ENCODE measurements around the gene RPGRIP1.
"Not testable (repeated sequence)": the region's sequence is repeated elsewhere in the genome, so short reads cannot be mapped to it uniquely, and the experiment has no call there.

Gene RPGRIP1

DNA sequence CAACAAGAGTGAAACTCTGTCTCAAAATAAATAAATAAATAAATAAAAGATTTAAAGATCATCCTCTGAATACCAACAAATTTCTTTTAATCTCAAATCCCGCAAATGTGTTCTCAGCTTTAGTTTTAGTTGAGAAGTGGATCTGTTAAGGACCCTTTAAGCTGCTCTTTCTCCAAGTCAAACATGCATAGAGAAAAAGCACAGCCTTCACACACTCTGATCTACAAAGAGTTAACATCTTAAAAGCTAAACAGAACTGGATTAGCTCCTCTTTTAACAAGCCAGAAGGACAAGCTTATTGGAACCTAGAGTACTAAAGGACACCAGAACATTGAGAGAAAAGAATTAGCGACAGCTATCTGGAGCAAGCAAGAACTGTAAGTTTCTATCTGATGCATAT lies at the start of gene RPGRIP1:
RPGRIP1 (plus strand) TSS at position 301 of the 400 bp plus-strand sequence. CDS start 7,894 bp downstream, outside the sequence.
- no peak for DNase-seq (ENCODE audit: low read depth)

DNA sequence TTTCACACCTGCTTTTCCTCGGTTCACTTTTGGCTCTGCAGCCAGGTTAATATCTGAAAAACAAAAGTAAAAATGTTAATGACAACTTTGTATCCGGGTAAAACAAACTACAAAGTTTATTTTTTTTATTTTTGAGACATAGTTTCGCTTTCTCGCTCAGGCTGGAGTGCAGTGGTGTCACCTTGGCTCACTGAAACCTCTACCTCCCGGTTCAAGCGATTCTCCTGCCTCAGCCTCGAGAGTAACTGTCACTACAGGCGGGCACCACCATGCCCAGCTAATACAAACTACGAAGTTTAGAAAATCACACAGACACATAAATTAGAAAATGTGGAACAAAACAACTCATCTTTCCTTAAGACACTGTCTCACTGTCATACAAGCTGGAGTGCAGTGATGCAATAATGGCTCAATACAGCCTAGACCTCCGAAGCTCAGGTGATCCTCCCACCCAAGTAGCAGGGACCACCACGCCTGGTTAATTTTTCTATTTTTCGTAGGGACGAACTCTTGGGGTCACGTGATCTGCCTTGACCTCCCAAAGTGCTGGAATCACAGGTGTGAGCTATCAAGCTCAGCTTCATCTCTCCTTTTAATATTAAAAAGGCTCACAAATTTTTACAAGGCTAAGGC lies 48.7 kb upstream of the RPGRIP1 start:
- no peak for DNase-seq (ENCODE audit: low read depth)

GRCh38 chr14:21233457-21234076 lies 46.3 kb upstream of the RPGRIP1 start:
- no peak for DNase-seq (ENCODE audit: low read depth)

DNA sequence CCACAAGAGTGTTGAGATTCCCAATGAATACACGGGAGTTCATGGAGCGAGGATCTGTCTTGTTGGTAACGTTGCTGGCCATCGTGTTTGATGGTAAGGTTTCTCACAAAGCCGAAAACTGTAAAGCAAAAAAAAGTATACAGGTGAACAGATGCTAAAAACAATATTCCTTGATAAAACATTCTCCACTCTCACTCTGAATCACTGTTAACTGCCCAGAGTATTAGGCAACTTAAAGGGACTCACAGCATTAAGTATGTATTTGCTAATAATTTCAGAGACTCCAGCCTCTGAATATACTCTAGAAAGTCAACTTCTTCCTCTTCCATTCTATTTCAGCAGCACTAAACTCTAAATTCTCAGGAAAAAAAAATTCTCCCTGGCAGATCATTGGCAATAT lies 45.8 kb upstream of the RPGRIP1 start:
- no peak for DNase-seq (ENCODE audit: low read depth)

DNA sequence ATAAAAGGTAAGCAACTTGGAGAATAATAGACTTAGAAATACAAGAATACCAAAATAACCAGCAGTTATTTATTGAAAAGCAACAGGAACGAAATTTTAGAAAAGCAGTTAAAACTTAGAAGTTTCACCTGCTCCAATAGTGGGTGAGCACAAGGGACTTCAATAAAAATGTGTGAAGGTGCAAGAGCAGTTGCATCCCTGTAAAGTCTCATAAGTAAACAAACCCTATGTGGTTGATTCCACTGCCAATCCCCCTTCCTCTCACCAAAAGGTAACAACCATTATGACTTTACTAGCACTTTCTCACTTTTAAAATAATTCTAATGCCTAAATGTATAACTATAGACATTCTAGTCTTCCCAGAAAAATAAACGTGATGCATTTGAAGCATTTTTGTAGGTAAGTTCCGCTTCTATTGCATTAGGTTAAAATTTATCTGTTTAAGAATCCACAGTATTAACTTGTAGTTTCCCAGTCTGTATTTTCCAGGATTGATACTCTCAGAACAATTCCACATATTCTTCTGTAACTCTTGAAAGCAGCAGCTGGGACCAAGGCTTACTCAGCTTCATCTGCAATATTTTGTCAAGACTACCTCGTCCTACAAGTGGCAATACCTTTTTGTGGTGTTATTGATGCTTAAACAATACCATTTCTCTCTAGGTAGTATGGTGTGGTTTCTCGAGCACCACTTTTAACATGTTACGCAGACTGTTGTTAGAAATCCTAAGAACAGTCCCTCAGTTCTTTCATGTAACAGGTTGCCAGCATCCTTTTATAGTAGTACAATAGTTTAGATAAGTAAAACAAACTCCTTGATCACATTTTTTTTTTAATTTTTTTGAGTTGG lies 42.7 kb upstream of the RPGRIP1 start:
- no peak for DNase-seq (ENCODE audit: low read depth)

DNA sequence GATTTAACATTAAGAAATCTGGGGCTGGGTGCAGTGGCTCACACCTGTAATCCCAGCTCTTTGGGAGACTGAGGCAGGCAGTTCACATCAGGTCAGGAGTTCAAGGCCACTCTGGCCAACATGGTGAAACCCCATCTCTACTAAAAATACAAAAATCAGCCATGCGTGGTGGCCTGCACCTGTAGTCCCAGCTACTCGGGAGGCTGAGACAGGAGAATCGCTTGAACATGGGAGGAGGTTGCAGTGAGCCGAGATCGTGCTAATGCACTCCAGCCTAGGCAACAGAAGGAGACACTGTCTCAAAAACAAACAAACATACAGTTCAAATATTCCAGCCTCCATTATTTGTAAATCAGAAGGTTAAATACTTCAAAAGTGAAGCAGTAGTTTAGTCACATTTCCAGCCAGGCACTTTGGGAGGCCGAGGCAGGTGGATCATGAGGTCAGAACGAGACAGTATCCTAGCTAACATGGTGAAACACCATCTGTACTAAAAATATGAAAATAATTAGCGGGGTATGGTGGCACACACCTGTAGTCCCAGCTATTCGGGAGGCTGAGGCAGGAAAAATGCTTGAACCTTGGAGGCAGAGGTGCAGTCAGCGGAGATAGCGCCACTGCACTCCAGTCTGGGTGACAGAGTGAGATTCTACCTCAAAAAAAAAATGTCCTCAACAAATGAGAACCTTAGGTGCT lies 40.9 kb upstream of the RPGRIP1 start:
- no peak for DNase-seq (ENCODE audit: low read depth)

GRCh38 chr14:21240417-21240816 lies 39.5 kb upstream of the RPGRIP1 start:
- no peak for DNase-seq (ENCODE audit: low read depth)

GRCh38 chr14:21241218-21241819 lies 38.6 kb upstream of the RPGRIP1 start:
- no peak for DNase-seq (ENCODE audit: low read depth)

- no peak for DNase-seq (ENCODE audit: low read depth)
Observed at GRCh38 chr14:21244544-21244943, 35.3 kb upstream of the RPGRIP1 start.

DNA sequence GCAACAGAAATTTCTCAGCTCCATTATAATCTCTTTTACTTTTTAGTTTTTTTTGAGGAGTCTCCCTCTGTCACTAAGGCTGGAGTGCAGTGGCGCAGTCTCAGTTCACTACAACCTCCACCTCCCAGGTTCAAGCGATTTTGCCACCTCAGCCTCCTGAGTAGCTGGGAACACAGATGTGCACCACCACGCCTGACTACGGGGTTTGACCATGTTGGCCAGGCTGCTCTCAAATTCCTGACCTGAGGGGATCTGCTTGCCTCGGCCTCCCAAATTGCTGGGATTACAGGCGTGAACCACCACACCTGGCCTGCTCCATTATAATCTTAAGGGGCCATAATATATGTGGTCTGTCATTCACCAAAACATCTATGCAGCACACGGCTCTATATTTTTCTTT lies 34.1 kb upstream of the RPGRIP1 start:
- DNase-seq (ENCODE audit: low read depth) = no peak

DNA sequence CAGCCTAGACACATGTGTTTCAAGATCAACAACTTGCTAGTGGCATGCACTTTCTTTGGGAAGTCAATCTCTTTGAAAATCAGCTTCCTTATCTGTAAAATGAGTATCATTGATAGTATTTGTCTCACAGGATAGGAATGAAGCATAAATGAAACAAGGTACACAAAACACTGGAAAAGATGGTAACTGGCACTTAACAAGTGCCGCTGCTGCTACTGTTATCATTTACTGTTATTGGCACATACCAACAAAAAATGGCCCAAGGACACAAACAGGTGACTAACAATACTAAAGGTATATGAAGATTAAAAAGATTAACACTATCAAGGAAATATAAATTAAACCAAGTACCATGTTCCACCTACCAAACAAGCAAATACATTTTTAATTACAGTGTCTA lies 31.5 kb upstream of the RPGRIP1 start:
- no peak for DNase-seq (ENCODE audit: low read depth)

DNA sequence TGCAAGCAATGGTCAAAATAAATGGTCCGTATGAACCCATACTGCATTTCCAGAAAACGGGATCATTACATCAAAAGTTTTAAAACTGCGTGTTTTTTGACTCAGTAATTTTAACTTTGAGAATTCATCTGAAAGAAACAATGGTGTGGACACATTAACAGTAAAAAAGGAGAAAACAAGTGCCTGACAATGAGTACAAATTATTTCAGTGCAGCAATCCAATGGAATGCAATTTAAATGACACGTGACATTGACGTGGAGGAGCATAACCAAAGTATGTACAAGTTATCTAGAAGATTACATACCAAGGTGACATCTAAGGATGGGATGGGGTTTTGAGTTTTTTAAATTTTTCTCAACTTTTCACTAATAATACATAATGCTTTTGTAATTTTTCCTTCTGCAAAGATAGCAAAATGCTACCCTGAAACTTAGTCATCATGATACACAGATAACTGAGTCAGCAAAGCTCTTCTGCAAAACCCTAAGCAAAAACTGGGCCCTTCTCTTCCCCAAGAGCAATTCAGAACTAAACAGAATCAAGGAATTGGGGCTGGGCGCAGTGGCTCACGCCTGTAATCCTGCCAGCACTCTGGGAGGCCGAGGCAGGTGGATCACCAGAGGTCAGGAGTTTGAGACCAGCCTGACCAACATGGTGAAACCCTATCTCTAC lies 31.0 kb upstream of the RPGRIP1 start:
- no peak for DNase-seq (ENCODE audit: low read depth)

- DNase-seq (ENCODE audit: low read depth) = no peak
Observed at GRCh38 chr14:21251215-21251614, 28.7 kb upstream of the RPGRIP1 start.

GRCh38 chr14:21252149-21252548 lies 27.7 kb upstream of the RPGRIP1 start:
- no peak for DNase-seq (ENCODE audit: low read depth)

- no peak for DNase-seq (ENCODE audit: low read depth)
Observed at GRCh38 chr14:21255385-21256101, 24.3 kb upstream of the RPGRIP1 start.

GRCh38 chr14:21256102-21256447 lies 23.8 kb upstream of the RPGRIP1 start:
- not testable (repeated sequence) for DNase-seq (ENCODE audit: low read depth)

DNA sequence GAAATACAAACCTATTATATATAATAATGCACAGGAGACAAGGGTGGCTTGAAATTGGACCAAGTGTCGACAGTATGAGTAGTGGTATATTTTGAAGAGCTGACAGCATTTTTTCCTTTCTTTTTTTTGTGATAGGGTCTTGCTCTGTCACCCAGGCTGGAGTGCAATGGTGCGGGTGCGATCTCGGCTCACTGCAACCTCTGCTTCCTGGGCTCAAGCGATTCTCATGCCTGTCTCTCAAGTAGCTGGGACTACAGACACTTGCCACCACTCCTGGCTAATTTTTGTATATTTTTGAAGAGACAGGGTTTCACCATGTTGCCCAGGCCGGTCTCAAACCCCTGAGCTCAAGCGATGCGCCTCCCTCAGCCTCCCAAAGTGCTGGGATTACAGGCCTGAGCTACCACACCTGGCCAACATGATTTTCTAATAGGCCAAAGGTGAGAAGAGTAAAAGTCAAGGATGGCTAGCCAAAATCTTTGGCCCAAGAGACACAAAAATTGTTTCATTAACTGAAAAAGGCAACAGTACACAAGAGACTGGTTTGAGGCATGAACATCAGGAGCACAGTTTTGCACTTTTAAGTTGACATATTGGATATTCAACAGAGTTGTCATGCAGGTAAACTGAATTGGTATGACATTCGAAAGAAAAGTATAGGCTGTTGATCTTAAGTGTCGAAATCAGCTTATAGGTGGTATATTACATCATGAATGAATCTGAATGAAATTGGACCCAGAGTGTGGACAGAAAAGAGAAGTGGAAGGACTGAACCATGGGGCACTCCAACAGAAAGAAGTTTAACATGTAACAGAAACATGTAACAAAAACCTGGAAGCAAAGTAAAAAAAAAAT lies 23.1 kb upstream of the RPGRIP1 start:
- DNase-seq (ENCODE audit: low read depth) = no peak

- DNase-seq (ENCODE audit: low read depth) = no peak
Observed at GRCh38 chr14:21257394-21257909, 22.4 kb upstream of the RPGRIP1 start.

DNA sequence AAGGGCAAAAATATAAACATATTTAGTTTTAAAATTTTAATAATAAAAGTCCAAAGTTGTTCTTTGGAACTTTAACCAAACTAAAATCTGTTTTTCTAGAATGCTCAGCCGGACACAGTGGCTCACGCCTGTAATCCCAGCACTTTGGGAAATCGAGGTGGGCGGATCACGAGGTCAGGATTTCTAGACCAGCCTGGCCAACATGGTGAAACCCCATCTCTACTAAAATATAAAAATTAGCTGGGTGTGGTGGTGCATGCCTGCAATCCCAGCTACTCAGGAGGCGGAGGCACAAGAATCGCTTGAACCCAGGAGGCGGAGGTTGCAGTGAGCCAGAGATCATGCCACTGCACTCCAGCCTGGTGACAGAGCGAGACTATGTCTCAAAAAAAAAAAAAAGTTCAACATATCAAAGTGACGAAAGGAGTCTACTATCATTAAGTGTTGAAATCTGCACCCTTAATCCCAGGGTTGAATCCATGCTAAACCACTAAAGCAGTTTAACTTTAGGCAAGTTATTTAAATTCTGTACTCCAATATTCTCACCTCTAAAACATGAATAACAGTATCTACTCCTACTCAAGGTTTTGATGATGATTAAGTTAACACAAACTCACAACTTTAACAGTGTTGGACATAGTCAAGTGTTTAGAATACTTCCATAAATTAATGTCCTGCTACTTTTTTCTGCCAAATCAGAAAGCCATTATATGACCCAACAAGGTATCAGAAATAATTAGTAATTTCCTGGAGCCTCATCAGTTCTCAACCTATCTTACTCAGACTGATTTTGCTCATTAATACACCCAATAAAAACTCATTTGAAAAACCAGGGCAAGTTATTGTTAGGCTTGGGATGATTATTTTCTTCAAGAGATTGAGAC lies 21.6 kb upstream of the RPGRIP1 start:
- no peak for DNase-seq (ENCODE audit: low read depth)
